ENCODE results near the gene NACA2.

The NACA2 gene

GRCh38 chr17:61619493-61619892, 28.5 kb upstream of the NACA2 start:
- no peak for DNase-seq (ENCODE audit: low read depth)
- TF ChIP-seq, protein P1, sequence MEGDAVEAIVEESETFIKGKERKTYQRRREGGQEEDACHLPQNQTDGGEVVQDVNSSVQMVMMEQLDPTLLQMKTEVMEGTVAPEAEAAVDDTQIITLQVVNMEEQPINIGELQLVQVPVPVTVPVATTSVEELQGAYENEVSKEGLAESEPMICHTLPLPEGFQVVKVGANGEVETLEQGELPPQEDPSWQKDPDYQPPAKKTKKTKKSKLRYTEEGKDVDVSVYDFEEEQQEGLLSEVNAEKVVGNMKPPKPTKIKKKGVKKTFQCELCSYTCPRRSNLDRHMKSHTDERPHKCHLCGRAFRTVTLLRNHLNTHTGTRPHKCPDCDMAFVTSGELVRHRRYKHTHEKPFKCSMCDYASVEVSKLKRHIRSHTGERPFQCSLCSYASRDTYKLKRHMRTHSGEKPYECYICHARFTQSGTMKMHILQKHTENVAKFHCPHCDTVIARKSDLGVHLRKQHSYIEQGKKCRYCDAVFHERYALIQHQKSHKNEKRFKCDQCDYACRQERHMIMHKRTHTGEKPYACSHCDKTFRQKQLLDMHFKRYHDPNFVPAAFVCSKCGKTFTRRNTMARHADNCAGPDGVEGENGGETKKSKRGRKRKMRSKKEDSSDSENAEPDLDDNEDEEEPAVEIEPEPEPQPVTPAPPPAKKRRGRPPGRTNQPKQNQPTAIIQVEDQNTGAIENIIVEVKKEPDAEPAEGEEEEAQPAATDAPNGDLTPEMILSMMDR (IDR thresholded peaks at IDR 0.05; ENCODE audit: insufficient read depth, low read depth, low read length, missing control alignments), result no peak
- no peak overlapping the region for H3K4me3 ChIP-seq (ENCODE audit: low read length)

DNA sequence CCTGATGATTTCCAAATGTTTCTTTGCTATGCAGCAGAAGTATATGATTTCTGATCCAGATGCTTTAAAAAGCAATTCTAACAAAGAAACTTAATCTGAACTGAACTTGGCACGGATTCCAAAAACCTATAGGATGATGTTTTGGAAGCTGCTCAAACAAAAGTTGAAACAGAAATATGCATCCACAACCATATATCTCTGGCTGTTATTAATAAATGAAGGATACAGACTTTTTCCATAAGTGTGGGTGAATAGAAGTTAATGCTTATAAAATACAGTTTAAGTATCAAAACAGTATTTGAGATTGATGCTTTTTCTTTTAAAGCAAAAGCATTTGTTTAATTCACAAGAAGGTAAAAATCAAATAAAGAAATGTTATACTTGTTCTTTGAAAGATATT, 27.9 kb upstream of the NACA2 start:
- DNase-seq (ENCODE audit: low read depth), result no peak
- H3K4me3 ChIP-seq (ENCODE audit: low read length), result no peak overlapping the region
- TF ChIP-seq, protein P1 (IDR thresholded peaks at IDR 0.05; ENCODE audit: insufficient read depth, low read depth, low read length, missing control alignments), result no peak

GRCh38 chr17:61617330-61617729, 26.3 kb upstream of the NACA2 start:
- TF ChIP-seq, protein P1 (IDR thresholded peaks at IDR 0.05; ENCODE audit: insufficient read depth, low read depth, low read length, missing control alignments), result no peak
- DNase-seq (ENCODE audit: low read depth), result no peak
- no peak overlapping the region for H3K4me3 ChIP-seq (ENCODE audit: low read length)

- TF ChIP-seq, protein P1 (IDR thresholded peaks at IDR 0.05; ENCODE audit: insufficient read depth, low read depth, low read length, missing control alignments), result no peak
- H3K4me3 ChIP-seq (ENCODE audit: low read length), result no peak overlapping the region
- DNase-seq (ENCODE audit: low read depth), result no peak
These were observed 25.8 kb upstream of the NACA2 start for GRCh38 chr17:61616783-61617182.

GRCh38 chr17:61614219-61614618, 23.2 kb upstream of the NACA2 start:
- DNase-seq (ENCODE audit: low read depth), result no peak
- TF ChIP-seq, protein P1 (IDR thresholded peaks at IDR 0.05; ENCODE audit: insufficient read depth, low read depth, low read length, missing control alignments), result no peak
- H3K4me3 ChIP-seq (ENCODE audit: low read length), result no peak overlapping the region

DNA sequence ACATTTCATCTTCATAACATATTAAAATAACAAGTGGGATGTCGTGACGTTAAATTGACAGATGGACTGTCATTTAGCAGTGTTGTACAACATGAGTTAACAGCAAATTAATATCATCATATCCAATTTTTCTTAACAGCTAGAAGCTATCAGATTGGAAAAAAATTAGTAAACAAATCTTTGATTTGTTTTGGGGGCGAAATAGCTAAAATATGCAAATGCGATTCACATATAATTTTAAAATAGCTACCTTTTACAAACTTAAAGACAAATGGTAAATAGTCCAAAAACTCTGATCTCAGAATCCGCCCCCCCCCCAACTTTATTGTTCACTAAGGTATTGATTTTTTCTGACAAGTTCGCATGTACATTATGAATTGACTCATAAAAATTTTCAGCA, 20.3 kb upstream of the NACA2 start:
- TF ChIP-seq, protein P1 (IDR thresholded peaks at IDR 0.05; ENCODE audit: insufficient read depth, low read depth, low read length, missing control alignments), result no peak
- no peak for DNase-seq (ENCODE audit: low read depth)
- no peak overlapping the region for H3K4me3 ChIP-seq (ENCODE audit: low read length)

DNA sequence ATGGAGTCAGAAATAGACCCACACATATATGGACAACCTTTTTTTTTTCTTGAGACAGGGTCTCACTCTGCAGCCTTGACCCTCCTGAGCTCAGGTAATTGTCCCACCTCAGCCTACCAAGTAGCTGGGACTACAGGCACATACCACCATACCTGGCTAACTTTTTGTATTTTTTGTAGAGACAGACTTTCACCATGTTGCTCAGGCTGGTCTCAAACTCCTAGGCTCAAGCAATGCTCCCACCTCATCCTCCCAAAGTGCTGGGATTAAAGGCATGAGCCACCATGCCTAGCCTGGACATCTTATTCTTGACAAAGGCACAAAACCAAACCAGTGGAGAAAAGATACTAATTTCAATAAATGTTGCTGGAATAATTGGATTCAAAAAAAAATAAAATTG, 14.7 kb upstream of the NACA2 start:
- TF ChIP-seq, protein P1 (IDR thresholded peaks at IDR 0.05; ENCODE audit: insufficient read depth, low read depth, low read length, missing control alignments), result no peak
- DNase-seq (ENCODE audit: low read depth), result no peak
- no peak overlapping the region for H3K4me3 ChIP-seq (ENCODE audit: low read length)

Measured in epithelial cell of esophagus (primary cell).